Lung (tissue), 12 donors: ENCODE measurements around the gene PGAM4. TPM values are rescaled to one million over a fixed set of nuclear protein-coding genes. Genes with fewer than 3 reads are reported as not detected.
"Not testable (repeated sequence)": the region's sequence is repeated elsewhere in the genome, so short reads cannot be mapped to it uniquely, and the experiment has no call there.

ENCODE experiments used
- ATAC-seq: fragments of 200-7000 bp; cut with Tn5 transposase; one replicate; pipeline ENCODE4 v1.9.1; 2020; ENCODE audit warnings: moderate number of reproducible peaks; ENCODE audit not compliant: insufficient read depth, low FRiP score
- DNase-seq, 3 donors: peaks; one replicate each; pipeline ENCODE4 v3.0.0-alpha.2; 2013 to 2017
- H3K27ac ChIP-seq, 2 donors: one replicate each; pipeline ENCODE4 v1.5.1; 2013; ENCODE audit warnings: mild to moderate bottlenecking in 2 of 2, moderate library complexity in 2 of 2, control low read depth in 1 of 2, inconsistent platforms in 1 of 2, low read depth in 1 of 2, low read length in 1 of 2
- H3K27me3 ChIP-seq, 3 donors: one replicate each; pipeline ENCODE4 v1.5.1; 2013; ENCODE audit warnings: low read length in 2 of 3; ENCODE audit not compliant: control insufficient read depth in 3 of 3, insufficient read depth in 3 of 3
- H3K36me3 ChIP-seq, 4 donors: one replicate each; pipeline ENCODE4 v1.5.1; 2013; ENCODE audit warnings: low read length in 4 of 4, mild to moderate bottlenecking in 1 of 4, moderate library complexity in 1 of 4; ENCODE audit not compliant: control insufficient read depth in 4 of 4, insufficient read depth in 4 of 4
- H3K4me1 ChIP-seq, 5 donors: one replicate each; pipeline ENCODE4 v1.5.1; 2013; ENCODE audit warnings: low read length in 5 of 5, mild to moderate bottlenecking in 2 of 5, moderate library complexity in 1 of 5; ENCODE audit not compliant: control insufficient read depth in 5 of 5, insufficient read depth in 5 of 5
- H3K4me3 ChIP-seq: one replicate; pipeline ENCODE4 v1.5.1; 2013; ENCODE audit warnings: mild to moderate bottlenecking, control low read depth, moderate library complexity
- H3K9ac ChIP-seq, 2 donors: one replicate each; pipeline ENCODE4 v1.5.1; 2013; ENCODE audit warnings: low read length in 2 of 2, control low read depth in 1 of 2; ENCODE audit not compliant: insufficient read depth in 1 of 2
- H3K9me3 ChIP-seq, 4 donors: one replicate each; pipeline ENCODE4 v1.5.1; 2013; ENCODE audit warnings: low read length in 3 of 4, mild to moderate bottlenecking in 1 of 4, moderate library complexity in 1 of 4; ENCODE audit not compliant: control insufficient read depth in 4 of 4, insufficient read depth in 3 of 4
- CTCF ChIP-seq: IDR thresholded peaks from 2 replicates; pipeline ENCODE4 v1.5.1; 2012; ENCODE audit warnings: mild to moderate bottlenecking; ENCODE audit errors: control extremely low read depth, extremely low read depth
- WGBS, 2 donors: extraction: QIAGEN DNeasy Blood & Tissue Kit; methylation state at CpG; one replicate each; pipeline ENCODE4 v1.1.7; 2013; 5-methylcytosine and 5-hydroxymethylcytosine counted together
- polyA plus RNA-seq, 2 donors: library from polyadenylated mRNA; stranded (reverse); fragments of 200-250 nt; gene quantifications; one replicate each; pipeline ENCODE4 v1.2.1, GENCODE V29; 2013
- total RNA-seq, 2 donors: library from RNA; depleted of rRNA in 1 of 2; stranded (reverse); fragments of >200 nt in 1 of 2; gene quantifications; one replicate each; pipeline ENCODE4 v1.2.1, GENCODE V29; 2014 to 2021
- donor health status: control.
- donor health status: control.
- donor health status: Bipolar disorder and iron deficiency.
- donor health status: healthy.
- donor health status: DM: yes; HTN: yes; CAD: no.

The PGAM4 gene
- total and polyA plus RNA-seq, 4 donors: 0.08 TPM; not detected in 3

- ATAC-seq: no peak
- WGBS, 2 donors: 11 to 45% methylated on average over 1 of the region's 1 CpG
- no peaks in the 10 kb centered on the region for H3K4me1 ChIP-seq
Measured at GRCh38 chrX:77930581-77930980, 38.9 kb downstream of the PGAM4 start.

GRCh38 chrX:77925764-77926163 lies 43.7 kb downstream of the PGAM4 start:
- Histone ChIP-seq H3K9ac (no peak overlapping the region), H3K27ac (no peak overlapping the region), H3K9me3 (no peaks in the 10 kb centered on the region), H3K27me3 (no peaks in the 10 kb centered on the region), H3K36me3 (no peaks in the 10 kb centered on the region), H3K4me3 (no peak overlapping the region), H3K4me1 (no peaks in the 10 kb centered on the region)
- 19 to 24% methylated on average over 3 of the region's 3 CpGs for WGBS, 2 donors
- ATAC-seq (no peak), DNase-seq (no peak)
- no peak for TF ChIP-seq CTCF

More at GRCh38 chrX:77930581-77930980, 38.9 kb downstream of the PGAM4 start:
- no peak overlapping the region for H3K4me3 ChIP-seq
- TF ChIP-seq CTCF: no peak
- H3K9me3 ChIP-seq: no peaks in the 10 kb centered on the region
- H3K27me3 ChIP-seq: no peaks in the 10 kb centered on the region
- H3K9ac ChIP-seq: no peak overlapping the region
- no peak for DNase-seq
- no peaks in the 10 kb centered on the region for H3K36me3 ChIP-seq
- H3K27ac ChIP-seq: no peak overlapping the region

GRCh38 chrX:77924320-77924859 lies 45.0 kb downstream of the PGAM4 start:
- no peaks in the 10 kb centered on the region for H3K9me3 ChIP-seq
- DNase-seq (no peak), ATAC-seq (no peak)
- H3K27me3 ChIP-seq: no peaks in the 10 kb centered on the region
- H3K4me3 ChIP-seq: no peak overlapping the region
- H3K36me3 ChIP-seq: no peaks in the 10 kb centered on the region
- no peak overlapping the region for H3K9ac ChIP-seq
- H3K27ac ChIP-seq: no peak overlapping the region
- 82 to 90% methylated on average over 8 of the region's 8 CpGs for WGBS, 2 donors
- H3K4me1 ChIP-seq: no peaks in the 10 kb centered on the region
- TF ChIP-seq CTCF: no peak

- no peaks in the 10 kb centered on the region for H3K27me3 ChIP-seq
- TF ChIP-seq CTCF: no peak
- H3K4me3 ChIP-seq: no peak overlapping the region
- H3K27ac ChIP-seq: no peak overlapping the region
- no peaks in the 10 kb centered on the region for H3K36me3 ChIP-seq
- H3K4me1 ChIP-seq: peaks cover 0 to 3% (median 0%) of the 10 kb centered on the region in 5 donors
- ATAC-seq: no peak
- H3K9ac ChIP-seq: no peak overlapping the region
- DNase-seq: no peak
- H3K9me3 ChIP-seq: no peaks in the 10 kb centered on the region
Measured at GRCh38 chrX:77922787-77923186, 46.7 kb downstream of the PGAM4 start.

GRCh38 chrX:77919370-77919769 lies 50.1 kb downstream of the PGAM4 start:
- DNase-seq, H3K27me3 ChIP-seq, H3K9me3 ChIP-seq, H3K27ac ChIP-seq, H3K36me3 ChIP-seq, H3K4me1 ChIP-seq, H3K4me3 ChIP-seq, H3K9ac ChIP-seq, ATAC-seq: not testable (repeated sequence)
- WGBS, 2 donors: 55 to 64% methylated on average over 6 of the region's 6 CpGs
